ENCODE data around the gene ERLEC1. TPM values are rescaled to one million over a fixed set of nuclear protein-coding genes. Genes with fewer than 3 reads are reported as not detected.
A peak's percentile ranks its signal among the peaks of the same experiment; 100 is the strongest.
"Not testable (repeated sequence)": the region's sequence is repeated elsewhere in the genome, so short reads cannot be mapped to it uniquely, and the experiment has no call there.

Gene ERLEC1
- total RNA-seq, 1 donor from 2014 or later = 84.5 TPM

DNA sequence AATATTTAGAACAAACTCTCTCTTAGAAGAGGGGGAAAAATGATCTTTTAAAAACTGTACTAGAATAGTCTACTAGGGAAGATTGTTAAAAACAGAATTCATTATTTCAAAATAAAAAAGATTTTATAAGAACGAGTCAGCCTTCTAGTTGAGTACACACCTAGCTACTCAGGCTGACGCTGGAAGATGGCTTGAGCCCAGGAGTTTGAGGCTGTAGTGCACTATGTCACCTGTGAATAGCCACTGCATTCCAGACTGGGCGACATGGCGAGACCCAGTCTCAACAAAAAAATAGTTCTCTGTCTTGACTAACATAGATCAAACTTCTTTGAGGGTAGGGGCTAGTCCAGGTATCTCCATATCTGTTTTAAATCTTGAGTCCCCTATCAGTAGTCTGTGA lies 33.9 kb downstream of the ERLEC1 start:
- H3K27me3 ChIP-seq = no peaks in the 10 kb centered on the region
- no peak overlapping the region for H3K4me3 ChIP-seq
- intact Hi-C loops (cut with DNase I) = no loop called here
- H3K27ac ChIP-seq = no peak overlapping the region
- H3K9me3 ChIP-seq = no peaks in the 10 kb centered on the region
- H3K36me3 ChIP-seq = peaks cover 0 to 12% of the 10 kb centered on the region in 2 donors
- H3K4me1 ChIP-seq = no peaks in the 10 kb centered on the region
- no peak for TF ChIP-seq POLR2AphosphoS5 (IDR thresholded peaks at IDR 0.05; ENCODE audit: insufficient read depth in 1 of 2, low read depth in 1 of 2)
- no peak for TF ChIP-seq POLR2A (IDR thresholded peaks at IDR 0.05)
- TF ChIP-seq, protein P1, sequence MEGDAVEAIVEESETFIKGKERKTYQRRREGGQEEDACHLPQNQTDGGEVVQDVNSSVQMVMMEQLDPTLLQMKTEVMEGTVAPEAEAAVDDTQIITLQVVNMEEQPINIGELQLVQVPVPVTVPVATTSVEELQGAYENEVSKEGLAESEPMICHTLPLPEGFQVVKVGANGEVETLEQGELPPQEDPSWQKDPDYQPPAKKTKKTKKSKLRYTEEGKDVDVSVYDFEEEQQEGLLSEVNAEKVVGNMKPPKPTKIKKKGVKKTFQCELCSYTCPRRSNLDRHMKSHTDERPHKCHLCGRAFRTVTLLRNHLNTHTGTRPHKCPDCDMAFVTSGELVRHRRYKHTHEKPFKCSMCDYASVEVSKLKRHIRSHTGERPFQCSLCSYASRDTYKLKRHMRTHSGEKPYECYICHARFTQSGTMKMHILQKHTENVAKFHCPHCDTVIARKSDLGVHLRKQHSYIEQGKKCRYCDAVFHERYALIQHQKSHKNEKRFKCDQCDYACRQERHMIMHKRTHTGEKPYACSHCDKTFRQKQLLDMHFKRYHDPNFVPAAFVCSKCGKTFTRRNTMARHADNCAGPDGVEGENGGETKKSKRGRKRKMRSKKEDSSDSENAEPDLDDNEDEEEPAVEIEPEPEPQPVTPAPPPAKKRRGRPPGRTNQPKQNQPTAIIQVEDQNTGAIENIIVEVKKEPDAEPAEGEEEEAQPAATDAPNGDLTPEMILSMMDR (IDR thresholded peaks at IDR 0.05) = no peak
- no peak for DNase-seq (ENCODE audit: extremely low spot score in 2 of 2)

DNA sequence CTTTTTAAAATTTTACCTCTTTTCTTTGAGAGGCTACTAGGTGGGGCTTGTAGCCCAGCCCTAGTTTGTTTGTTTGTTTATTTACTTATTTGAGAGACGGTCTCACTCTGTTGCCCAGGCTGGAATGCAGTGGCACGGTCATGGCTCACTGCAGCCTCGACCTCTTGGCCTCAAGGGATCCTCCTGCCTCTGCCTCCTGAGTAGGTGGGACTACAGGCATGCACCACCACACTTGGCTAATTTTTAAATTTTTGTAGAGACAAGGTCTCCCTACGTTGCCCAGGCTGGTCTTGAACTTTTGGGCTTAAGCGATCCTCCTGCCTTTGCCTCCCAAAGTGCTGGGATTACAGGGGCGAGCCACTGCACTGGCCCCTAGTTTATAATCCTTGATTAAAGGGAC lies 35.0 kb downstream of the ERLEC1 start:
- Histone ChIP-seq H3K27me3 (no peaks in the 10 kb centered on the region), H3K9me3 (no peaks in the 10 kb centered on the region), H3K4me3 (no peak overlapping the region), H3K36me3 (peaks cover 0 to 6% of the 10 kb centered on the region in 2 donors), H3K27ac (no peak overlapping the region), H3K4me1 (peaks cover 8% of the 10 kb centered on the region)
- TF ChIP-seq POLR2A (IDR thresholded peaks at IDR 0.05) = no peak
- no peak for TF ChIP-seq POLR2AphosphoS5 (IDR thresholded peaks at IDR 0.05; ENCODE audit: insufficient read depth in 1 of 2, low read depth in 1 of 2)
- no peak for DNase-seq (ENCODE audit: extremely low spot score in 2 of 2)
- intact Hi-C loops (cut with DNase I) = no loop called here

DNA sequence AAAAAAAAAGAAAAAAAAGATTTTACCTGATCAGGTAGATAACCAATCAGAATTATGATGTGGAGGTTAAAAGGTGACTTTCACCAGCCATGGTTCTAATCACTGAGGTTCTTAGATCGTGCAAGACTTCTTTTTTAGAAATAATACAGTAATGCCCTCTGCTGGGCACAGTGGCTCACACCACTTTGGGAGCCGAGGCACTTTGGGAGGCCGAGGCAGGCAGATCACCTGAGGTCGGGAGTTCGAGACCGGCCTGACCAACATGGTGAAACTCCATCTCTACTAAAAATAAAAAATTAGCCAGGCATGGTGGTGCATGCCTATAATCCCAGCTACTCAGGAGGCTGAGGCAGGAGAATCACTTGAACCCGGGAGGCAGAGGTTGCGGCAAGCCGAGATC lies 36.8 kb downstream of the ERLEC1 start:
- H3K4me3 ChIP-seq; H3K36me3 ChIP-seq; intact Hi-C loops (cut with DNase I); H3K27me3 ChIP-seq; H3K9me3 ChIP-seq; H3K27ac ChIP-seq; DNase-seq (ENCODE audit: extremely low spot score in 2 of 2): not testable (repeated sequence)
- peaks cover 17% of the 10 kb centered on the region for H3K4me1 ChIP-seq

DNA sequence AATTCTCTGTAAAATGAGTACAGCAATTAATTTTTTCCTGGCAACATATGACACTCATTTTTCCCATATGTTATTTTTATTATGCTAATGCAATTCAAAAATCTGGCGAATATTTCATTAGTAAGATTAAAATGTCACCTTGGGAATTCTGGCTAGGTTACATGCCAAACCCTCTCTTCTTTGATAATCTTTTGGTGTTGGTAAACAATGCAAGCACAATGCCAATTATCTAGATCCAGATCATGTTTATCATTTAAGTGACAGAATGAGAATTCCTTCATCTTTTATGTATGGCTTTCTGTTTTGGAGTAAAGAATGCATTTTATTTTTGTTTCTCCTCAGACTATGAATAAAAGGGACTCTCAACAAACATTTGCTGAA lies 39.2 kb downstream of the ERLEC1 start:
- no peaks in the 10 kb centered on the region for H3K36me3 ChIP-seq
- no peaks in the 10 kb centered on the region for H3K27me3 ChIP-seq
- H3K27ac ChIP-seq = peak overlapping the region; percentile 12
- H3K9me3 ChIP-seq = no peaks in the 10 kb centered on the region
- intact Hi-C loops (cut with DNase I) = no loop called here
- TF ChIP-seq, protein P1 (IDR thresholded peaks at IDR 0.05) = no peak
- peaks cover 17% of the 10 kb centered on the region for H3K4me1 ChIP-seq
- DNase-seq (ENCODE audit: extremely low spot score in 2 of 2) = no peak
- no peak overlapping the region for H3K4me3 ChIP-seq

DNA sequence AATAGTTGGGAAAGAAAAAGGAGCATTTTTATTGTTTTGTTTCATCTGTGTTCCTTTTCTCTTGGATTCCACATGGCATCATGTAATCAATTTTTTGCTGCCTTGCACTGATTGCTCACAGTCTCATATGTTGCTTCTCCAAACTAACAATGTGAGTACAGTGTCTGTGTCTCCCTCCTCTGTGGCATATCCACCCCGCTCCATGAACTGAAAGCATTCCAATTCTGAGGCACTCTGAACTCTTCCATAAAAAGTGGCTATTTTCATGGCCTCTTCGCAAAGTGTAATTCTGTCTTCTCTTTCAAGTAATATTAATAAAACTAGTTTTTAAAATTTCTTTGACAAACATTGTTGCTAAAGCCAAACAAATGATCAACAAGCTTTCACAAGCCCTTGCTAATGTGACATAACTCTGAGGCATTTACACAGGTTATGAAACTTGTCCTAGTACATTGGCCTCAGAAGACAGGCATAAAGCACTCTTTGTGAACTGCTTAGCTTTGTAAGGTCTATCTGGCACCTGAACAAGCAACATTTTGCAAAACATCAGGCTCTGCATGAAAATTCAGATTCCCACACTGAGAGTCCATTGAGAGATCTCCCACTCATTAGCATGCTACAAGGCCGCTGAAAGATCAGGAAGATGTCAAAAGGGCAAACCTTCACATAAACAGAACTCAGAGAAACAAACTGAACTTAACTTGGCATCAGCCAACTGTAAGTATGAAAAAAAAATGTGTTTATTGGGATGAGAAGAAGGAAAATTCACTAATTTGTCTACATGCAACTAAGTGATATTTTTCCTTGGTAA lies 39.9 kb downstream of the ERLEC1 start:
- peaks cover 0 to 4% of the 10 kb centered on the region in 2 donors for H3K36me3 ChIP-seq
- peak overlapping the region; percentile 12 for H3K27ac ChIP-seq
- H3K4me1 ChIP-seq = peaks cover 17% of the 10 kb centered on the region
- no peaks in the 10 kb centered on the region for H3K27me3 ChIP-seq
- H3K9me3 ChIP-seq = no peaks in the 10 kb centered on the region
- intact Hi-C loops (cut with DNase I) = no loop called here
- H3K4me3 ChIP-seq = no peak overlapping the region
- no peak for TF ChIP-seq POLR2A (IDR thresholded peaks at IDR 0.05)
- TF ChIP-seq, protein P1 (IDR thresholded peaks at IDR 0.05) = no peak
- no peak for TF ChIP-seq POLR2AphosphoS5 (IDR thresholded peaks at IDR 0.05; ENCODE audit: insufficient read depth in 1 of 2, low read depth in 1 of 2)
- DNase-seq (ENCODE audit: extremely low spot score in 2 of 2) = no peak

DNA sequence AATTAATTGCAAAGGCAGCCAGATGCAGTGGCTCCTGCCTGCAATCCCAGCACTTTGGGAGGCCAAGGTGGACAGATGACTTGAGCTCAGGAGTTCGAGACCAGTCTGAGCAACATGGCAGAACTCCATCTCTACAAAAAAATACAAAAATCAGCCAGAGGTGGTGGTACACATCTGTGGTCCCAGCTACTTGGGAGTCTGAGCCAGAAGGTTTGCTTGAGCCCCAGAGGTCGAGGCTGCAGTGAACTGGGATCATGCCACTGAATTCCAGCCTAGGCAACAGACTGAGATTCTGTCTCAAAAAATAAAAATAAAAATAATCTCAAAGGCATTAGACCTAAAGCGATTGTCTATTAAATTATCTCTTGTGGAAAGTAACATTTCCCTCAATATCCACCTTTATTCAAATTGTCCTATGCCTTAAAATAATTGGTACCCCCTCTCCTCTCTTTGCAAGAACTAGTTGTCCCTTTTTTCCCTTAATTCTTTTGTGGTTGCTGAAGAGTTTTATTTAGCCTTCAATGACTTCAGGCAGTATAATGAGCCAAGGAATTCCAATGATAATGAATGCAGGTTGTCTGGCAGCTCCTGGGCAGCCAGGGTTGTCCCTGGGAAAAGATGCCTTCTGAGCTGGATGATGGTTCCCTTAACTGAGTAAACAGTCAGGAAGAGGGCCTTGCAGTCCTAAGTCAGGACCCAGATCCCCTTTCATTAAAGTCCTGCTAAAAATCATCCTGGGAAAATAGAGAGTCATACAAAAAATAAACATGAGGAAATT lies 40.7 kb downstream of the ERLEC1 start:
- H3K27ac ChIP-seq = no peak overlapping the region

More for the DNA sequence above, 40.7 kb downstream of the ERLEC1 start:
- H3K27me3 ChIP-seq = no peaks in the 10 kb centered on the region
- H3K36me3 ChIP-seq = peaks cover 0 to 4% of the 10 kb centered on the region in 2 donors
- H3K9me3 ChIP-seq = no peaks in the 10 kb centered on the region
- intact Hi-C loops (cut with DNase I) = no loop called here
- H3K4me1 ChIP-seq = peaks cover 17% of the 10 kb centered on the region
- TF ChIP-seq, protein P1 (IDR thresholded peaks at IDR 0.05) = no peak
- no peak for TF ChIP-seq POLR2A (IDR thresholded peaks at IDR 0.05)
- TF ChIP-seq POLR2AphosphoS5 (IDR thresholded peaks at IDR 0.05; ENCODE audit: insufficient read depth in 1 of 2, low read depth in 1 of 2) = no peak
- no peak overlapping the region for H3K4me3 ChIP-seq
- DNase-seq (ENCODE audit: extremely low spot score in 2 of 2) = no peak

Measured in vagina (tissue), 2 donors.